NOMO-1 treated with DMSO at 0.1 percent for 48 hours (cell line): ENCODE results near the gene FBXL3.

Experiments
- DNase-seq: peaks from one replicate; lab custom pipeline; 2025; ENCODE audit not compliant: unreplicated experiment; lab: John Stamatoyannopoulos, UW

FBXL3 gene

GRCh38 chr13:77026861-77027621, at the start of gene FBXL3:
TSS of gene FBXL3 (minus strand) at chr13:77027159. CDS start at chr13:77021860, 5,299 bp downstream.
- peak; percentile 65 for DNase-seq

- DNase-seq, result no peak
These were observed 40.6 kb upstream of the FBXL3 start for GRCh38 chr13:77067519-77067918.

- DNase-seq, result peak; percentile 81
These were observed 38.6 kb upstream of the FBXL3 start for GRCh38 chr13:77065461-77066147.

- no peak for DNase-seq
These were observed 35.1 kb upstream of the FBXL3 start for GRCh38 chr13:77062097-77062496.

GRCh38 chr13:77061362-77061761, 34.4 kb upstream of the FBXL3 start:
- no peak for DNase-seq

GRCh38 chr13:77056886-77057285, 29.9 kb upstream of the FBXL3 start:
- DNase-seq, result no peak

- DNase-seq, result no peak
These were observed 29.4 kb upstream of the FBXL3 start for GRCh38 chr13:77056382-77056781.

GRCh38 chr13:77055158-77055557, 28.2 kb upstream of the FBXL3 start:
- DNase-seq, result no peak

- DNase-seq, result no peak
These were observed 26.2 kb upstream of the FBXL3 start for GRCh38 chr13:77053192-77053591.

- DNase-seq, result peak; percentile 45
These were observed 21.7 kb upstream of the FBXL3 start for GRCh38 chr13:77048681-77049080.

GRCh38 chr13:77047649-77048343, 20.8 kb upstream of the FBXL3 start:
- DNase-seq, result no peak

GRCh38 chr13:77042566-77043177, 15.7 kb upstream of the FBXL3 start:
- DNase-seq, result peak; percentile 56

- DNase-seq, result no peak
These were observed 13.9 kb upstream of the FBXL3 start for GRCh38 chr13:77040835-77041234.

- DNase-seq, result no peak
These were observed 13.1 kb upstream of the FBXL3 start for GRCh38 chr13:77040076-77040475.

GRCh38 chr13:77038907-77039480, 12.0 kb upstream of the FBXL3 start:
- no peak for DNase-seq

GRCh38 chr13:77036279-77036678, 9.3 kb upstream of the FBXL3 start:
- DNase-seq, result no peak

GRCh38 chr13:77034881-77035280, 7.9 kb upstream of the FBXL3 start:
- DNase-seq, result no peak

- no peak for DNase-seq
These were observed 6.9 kb upstream of the FBXL3 start for GRCh38 chr13:77033717-77034302.

- DNase-seq, result no peak
These were observed 4.8 kb upstream of the FBXL3 start for GRCh38 chr13:77031656-77032243.

- DNase-seq, result no peak
These were observed 2.5 kb upstream of the FBXL3 start for GRCh38 chr13:77029436-77029835.
